NCI-H2107 (cell line): Measurements from ENCODE around the gene UTP25.
"Not testable (repeated sequence)": the region's sequence is repeated elsewhere in the genome, so short reads cannot be mapped to it uniquely, and the experiment has no call there.

Experiments
- DNase-seq: peaks from one replicate; lab custom pipeline; 2025; lab: John Stamatoyannopoulos, UW

UTP25 gene, protein sequence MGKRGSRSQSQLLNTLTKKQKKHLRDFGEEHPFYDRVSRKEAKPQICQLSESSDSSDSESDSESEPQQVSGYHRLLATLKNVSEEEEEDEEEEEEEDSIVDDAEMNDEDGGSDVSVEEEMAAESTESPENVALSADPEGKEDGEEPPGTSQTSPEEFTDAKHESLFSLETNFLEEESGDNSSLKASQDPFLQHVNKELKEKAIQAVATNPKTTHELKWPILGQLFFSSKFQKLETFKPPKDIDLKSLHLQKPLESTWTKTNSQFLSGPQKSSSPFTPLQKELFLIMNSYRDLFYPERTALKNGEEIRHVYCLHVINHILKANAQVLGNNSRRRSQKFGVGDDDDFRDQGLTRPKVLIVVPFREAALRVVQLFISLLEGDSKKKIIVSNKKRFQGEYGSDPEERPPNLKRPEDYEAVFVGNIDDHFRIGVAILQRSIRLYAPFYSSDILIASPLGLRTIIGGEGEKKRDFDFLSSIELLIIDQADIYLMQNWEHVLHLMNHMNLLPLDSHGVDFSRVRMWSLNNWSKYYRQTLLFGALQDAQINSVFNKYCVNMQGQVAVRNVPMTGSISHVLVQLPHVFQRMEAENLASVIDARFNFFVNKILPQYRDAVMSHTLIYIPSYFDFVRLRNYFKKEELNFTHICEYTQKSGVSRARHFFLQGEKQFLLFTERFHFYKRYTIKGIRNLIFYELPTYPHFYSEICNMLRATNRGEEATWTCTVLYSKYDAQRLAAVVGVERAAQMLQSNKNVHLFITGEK

DNA sequence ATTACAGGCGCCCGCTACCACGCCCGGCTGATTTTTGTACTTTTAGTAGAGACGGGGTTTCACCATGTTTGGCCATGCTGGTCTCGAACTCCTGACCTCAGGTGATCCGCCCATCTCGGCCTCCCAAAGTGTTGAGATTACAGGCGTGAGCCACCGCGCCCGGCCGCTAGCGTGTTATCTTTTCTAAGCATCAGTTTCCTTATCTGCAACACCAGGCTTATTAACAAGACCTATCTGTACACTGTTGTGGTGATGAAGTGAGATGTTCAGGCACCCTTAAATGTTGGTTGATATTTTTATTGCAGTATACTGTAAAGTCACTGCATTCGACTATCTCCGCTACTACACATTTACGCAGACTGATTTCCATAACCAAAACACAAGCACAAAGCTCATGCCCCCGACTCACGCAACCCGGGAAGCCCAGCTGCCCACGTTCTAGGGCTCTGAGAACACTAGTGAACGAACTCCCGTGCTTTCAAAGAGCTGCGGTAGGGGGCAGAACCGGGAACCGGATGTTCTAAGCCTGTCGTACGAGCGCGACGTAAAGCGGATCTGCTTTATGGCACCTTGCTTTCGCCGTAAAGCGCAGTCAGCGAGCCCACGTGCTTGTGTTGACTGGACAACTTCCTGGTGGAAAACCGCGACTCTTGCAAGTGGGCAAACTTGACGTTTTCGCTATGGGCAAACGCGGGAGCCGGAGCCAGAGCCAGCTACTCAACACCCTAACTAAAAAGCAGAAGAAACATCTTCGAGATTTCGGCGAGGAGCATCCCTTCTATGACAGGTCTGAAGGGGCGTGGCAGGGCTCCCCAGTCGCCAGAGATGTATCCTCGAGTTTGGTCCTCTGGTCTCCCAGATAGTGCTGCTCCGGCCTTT is at the start of gene UTP25:
TSS of gene UTP25 (plus strand) at position 589 of the 879 bp plus-strand sequence. CDS start at position 681, 92 bp downstream.
- peak; percentile 98 for DNase-seq

DNA sequence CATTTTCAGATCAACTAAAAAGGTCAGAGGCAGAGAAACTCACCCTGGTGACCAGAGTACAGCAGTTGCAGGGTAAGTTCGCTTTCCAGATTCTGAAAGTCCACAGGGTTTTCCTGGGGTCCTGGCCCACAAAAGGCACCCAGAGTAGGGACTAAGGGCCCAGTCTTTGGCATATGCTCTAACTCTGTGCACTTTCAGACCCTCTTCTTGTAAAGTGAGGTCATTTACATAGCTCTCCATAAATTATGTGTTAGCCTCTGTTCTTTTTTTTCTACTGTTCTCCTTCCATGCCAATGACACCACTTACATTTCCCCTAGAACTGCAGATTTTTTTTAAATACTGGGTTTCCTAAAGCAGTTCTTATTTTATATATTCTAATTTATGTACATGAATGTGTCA is 49.7 kb upstream of the UTP25 start:
- DNase-seq = no peak

DNA sequence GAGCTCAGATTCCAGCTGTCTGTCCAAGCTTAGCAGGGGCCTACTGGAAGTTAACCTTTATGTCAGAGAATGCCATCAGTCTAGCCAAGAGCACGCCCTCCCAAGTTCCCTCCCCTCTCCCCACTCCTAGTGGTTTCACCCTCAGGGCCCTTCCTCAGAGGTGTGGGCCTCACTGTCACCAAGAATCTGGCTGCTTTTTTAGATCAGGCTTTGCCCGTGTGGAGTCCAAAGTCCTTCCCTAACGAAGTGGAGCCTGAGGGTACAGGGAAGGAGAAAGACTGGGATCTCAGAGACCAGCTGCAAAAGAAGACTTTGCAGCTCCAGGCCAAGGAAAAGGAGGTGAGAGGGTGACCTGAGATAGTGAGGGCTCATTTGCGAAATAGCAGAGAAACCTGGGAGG is 47.5 kb upstream of the UTP25 start:
- no peak for DNase-seq

DNA sequence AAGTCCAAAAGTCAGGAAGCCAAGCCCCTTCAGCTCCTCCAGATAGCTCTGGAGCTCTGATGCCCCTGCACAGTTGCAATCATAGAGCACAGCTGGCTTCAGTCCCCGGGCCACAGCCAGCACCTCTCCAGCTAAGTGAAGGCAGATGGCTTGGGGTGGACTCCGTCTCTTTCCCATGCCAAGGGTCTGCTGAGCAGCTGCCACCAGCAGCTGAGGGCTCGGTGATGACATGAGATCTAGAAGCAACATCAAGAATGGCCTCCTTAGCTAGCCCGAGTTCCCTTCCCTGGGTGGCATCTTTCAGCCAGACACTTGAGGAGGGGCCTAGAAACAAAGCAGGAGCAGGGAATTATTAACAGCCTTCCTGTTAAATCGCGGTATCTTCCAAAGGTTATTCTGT is 44.4 kb upstream of the UTP25 start:
- DNase-seq = no peak

DNA sequence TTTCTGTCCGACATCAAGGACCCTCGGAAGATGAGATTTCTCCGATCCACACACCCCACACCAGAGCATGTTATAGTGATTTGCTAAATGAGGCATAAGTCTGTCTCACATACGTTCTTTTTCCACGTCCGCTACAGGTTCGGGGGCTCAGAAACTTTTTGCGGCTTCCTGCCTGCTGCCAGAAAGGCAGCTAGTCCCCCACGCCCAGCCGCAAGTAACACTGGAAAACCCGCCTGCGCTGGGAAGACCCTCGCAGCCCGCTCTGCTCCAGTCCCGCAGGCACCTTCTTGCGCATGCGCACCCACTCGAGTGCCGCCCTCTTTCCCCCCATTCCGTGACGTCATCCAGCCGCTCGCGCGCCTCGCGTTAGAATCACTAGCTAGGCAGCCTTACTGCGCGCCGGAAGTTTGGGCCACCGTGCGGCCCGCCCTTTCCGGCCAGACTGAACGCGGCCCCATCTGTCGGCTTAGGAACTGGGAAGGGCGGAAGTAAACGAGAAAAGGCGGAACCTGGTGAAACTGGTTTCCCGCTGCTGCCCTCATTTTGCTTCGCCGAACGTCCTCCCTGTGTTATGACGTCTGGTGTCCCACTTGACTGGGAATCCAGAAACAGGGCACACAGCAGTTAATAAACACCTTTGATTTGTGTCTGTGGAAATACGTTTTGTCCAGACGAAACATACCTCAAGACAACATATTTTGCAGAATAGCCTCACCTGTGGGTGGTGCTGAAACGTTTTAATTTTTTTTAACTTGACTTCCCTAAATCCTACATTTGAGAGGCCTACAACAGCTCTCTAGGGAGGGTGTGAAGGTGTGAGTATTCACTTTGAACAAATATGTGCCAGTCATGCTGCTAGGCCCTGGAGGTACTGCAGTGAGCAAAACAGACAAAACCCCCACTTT is 43.3 kb upstream of the UTP25 start, which contains the start of gene C1orf74:
TSS of gene C1orf74 (minus strand) at position 295 of the 905 bp plus-strand sequence. CDS start 925 bp downstream, outside the sequence.
- DNase-seq = peak; percentile 99

DNA sequence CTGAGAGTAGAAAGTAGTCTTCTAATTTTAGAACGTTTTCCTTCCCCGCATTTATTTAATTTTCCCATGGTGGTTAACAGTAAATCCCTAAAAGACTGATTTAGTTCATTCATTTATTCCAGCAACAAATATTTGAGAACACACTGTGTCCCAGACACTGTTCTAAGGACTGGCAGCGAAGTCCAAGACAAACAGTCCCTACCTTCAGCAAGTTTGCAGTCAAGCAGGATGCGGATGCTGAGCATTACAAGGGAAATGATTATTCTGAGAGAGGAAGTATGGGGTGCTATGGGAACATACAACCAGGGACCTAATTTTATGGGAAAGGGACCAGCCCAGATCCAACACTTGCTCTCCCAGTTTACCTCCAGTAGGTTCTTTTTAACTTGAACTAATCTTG is 42.2 kb upstream of the UTP25 start:
- DNase-seq = no peak

DNA sequence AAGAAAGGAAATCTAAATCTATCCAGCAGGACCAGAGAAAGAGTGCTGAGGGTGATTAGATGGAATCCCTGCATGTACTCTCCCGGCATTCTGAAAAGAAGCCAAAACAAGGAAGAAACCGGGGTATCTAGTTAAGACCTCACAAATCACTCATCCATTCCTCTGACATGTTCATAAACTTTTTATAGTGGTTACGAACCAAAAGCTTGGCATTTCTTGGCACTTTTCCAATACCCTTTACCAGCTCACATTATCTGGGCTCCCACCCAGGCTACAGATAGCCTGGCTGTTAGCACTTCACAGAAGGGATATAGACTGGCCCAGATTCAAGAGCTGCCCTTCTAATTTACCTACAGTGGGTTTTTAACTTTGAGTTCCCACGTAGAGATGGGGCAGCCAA is 41.6 kb upstream of the UTP25 start:
- no peak for DNase-seq

DNA sequence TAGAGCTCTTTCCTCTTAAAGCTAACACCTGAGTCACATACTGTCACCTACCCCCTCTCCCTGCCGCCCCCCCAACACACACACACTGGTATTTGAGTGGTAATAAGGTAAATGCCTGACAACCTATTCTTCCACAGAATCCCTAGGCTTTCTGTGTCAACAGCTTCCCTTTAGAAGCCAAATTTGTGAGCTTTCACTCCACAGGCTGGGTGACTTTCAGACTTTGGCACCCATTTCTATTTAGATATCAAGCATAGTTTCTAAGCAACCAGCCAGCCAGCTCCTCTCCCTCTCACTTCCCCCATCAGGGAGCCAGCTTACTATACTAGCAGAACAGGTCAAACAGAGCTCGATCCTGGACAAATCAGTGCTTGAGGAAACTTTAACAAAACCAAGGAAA is 40.2 kb upstream of the UTP25 start:
- DNase-seq = no peak

DNA sequence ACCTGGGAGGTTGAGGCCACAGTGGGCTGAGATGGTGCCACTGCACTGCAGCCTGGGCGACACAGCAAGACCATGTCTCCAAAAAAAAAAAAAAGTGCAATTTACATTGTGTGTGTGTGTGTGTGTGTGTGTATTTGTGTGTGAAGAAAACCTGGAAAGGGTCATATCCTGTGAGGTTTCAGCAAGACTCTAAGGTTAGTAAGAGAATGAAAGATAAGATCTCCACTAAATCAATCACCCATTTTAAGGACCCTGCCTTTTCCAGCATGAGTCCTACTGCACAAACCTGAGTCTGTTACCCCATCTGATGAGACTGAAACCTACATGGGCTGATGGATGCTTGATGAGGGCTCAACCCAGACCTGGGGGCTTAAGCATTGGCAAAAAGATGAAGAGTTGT is 38.5 kb upstream of the UTP25 start:
- no peak for DNase-seq

DNA sequence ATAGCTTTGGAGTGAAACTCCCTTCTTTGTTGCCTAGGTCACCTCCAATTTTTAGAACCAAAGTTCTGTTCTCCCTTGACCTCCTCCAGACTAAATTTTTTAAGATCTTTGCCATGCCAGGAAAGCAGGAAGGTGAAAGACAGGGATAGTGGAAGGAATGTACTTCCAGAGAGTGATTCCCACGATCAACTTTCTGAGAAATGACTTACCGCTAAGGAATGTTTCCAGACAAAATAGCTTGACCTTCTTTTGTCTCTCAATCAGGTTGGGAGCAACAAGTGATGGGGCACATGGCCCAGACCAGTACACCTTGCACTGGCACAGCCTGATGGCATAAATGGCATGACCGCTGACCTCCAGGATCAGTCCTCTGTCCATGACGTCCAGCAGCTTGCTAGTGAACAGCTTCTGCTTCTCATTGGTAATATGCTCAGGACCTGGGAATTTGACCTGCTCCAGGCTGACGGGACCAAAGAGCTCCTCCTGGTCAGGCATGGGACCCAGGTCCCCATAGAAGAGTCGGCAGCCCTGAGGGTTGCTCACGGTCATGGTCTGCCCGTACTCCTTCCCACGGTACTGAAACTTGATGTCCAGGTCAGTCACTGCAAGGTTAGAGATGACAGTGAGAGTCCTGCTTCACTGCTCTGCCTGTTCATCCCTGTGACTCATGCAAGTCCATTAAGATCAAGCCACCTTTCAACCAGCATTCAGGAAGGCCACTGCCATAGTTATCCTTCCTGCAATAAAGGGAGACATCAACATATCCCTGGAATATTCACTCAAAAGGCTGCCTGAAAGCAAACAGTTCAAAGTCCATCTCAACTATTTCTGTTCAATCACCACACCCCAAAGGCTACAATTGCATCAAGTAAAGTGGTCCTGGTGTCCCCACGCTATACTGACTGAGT is 37.2 kb upstream of the UTP25 start:
- no peak for DNase-seq

DNA sequence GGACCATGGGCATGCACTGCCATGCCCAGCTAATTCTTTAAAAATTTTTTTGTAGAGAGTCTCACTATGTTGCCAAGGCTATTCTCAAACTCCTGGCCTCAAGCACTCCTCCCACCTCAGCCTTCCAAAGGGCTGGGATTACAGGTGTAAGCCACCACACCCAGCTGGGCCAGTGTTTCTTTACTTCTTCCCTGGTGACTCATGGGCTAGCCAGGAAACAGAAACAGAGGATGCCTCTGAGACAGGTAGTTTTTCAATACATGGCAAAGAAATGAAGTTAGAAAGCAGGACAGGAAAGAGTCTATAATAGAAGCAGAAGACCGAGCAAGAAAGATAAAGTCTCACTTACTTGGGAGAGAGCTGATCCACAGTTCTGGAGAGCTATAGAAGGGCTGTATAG is 35.9 kb upstream of the UTP25 start:
- no peak for DNase-seq

DNA sequence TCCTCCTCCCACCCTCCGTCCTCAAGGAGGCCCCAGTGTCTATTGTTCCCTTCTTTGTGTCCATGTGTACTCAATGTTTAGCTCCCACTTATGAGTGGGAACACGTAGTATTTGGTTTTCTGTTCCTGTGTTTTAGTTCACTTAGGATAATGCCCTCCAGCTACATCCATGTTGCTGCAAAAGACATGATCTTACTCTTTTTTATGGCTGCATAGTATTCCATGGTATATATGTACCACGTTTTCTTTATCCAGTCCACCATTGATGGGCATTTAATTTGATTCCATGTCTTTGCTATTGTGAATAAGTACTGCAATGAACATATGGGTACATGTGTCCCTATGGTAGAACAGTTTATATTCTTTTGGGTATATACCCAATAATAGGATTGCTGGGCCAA is 34.1 kb upstream of the UTP25 start:
- not testable (repeated sequence) for DNase-seq

DNA sequence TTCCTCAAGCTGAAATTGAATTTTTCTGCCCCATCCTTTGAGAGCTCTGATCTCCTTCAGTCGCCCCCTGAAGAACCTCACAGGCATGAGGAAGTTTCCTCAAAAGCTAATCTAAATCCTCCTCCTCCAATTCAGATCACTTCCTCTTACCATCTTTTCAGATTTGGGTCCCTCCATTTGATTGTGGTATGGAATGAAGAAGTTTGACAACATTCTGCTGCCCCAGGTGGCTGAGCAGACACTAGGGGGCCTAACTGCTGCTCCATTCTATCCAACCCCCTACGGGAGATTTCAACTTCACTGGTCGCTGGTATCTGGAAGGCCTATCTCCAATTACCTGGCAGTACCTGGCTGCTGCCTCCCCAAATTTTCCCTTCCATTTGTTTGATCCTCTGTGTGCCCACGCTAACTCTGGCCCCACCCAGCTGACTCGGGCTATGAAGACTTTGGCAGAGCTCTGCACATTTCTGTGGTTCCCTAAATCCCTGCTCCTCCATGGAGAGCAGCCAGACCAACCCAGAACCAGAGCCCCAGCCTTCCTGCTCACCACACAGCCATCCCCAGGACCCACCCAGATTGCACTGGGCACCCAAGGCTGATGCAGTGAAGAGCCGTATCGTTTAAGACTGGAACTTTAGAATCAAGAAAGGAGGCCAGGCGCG is 29.7 kb upstream of the UTP25 start:
- DNase-seq = no peak

DNA sequence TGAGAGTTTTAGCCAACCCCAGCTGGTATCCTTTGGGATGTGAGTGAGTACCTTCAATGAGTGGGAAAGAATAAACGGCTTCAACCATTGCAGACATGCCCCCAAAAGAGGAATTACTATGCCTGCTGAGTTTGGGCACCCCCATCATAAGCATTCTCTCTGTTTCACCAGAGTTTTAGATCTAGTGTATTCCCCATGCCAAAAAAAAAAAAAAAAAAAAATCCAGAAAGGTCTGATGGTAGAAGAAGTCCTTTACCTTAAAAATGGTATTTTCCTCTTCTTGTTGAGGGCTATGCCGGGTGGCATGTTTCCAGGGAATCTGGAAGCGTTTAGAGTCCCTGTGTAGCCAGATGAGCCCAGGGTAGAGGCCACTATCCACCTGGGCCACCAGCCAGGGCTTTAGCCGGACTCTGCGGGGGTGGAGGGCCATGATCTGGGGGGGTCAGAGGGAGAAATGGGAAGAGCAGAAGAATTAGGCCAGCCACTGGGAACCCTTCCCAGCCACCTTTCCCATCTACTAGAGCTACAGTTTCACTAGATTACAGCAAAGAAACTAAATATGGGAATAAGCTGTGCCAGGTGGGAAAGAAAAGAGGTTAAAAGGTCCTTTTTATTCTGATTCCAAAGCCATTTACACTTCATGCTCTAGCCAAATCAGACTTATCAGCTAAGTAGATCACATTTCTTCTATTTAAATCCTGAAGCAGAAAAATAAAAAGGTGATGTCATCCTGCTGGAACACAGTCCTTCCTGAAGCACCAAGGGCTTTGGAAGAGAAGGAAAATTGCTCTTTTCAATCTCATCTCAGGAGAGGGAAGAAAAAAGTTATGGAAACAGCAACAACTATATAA is 26.6 kb upstream of the UTP25 start:
- no peak for DNase-seq

DNA sequence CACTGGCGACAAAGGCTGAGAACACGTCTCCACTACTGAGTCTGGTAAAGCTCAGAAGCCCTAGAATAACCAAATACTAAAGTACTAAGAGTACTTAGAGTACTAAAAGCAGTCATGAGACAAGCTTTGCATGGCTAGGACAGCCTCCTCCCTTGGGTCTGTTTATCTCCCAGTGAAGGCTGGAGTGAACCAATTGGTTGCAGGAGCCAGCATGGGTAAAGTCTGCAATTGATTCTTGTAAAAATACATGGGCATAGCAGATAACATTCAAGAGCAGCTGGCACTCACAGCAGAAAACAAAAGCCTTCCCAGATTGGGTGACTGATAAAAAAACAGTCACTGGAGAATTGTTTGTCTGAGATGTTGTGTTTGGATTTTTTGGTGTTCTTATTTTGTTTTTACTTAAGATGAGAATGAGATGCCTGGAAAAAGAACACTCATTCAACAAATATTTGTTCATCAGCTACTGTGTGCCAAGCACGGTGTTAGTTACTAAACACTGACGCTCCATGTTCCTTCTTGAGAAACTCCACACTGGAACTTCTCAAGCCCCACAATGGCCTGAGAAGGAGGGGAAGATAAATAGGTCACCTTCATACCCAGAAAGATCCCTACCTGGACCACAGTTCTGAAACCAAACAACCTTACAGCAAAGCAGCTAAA is 25.5 kb upstream of the UTP25 start:
- DNase-seq = peak; percentile 56

DNA sequence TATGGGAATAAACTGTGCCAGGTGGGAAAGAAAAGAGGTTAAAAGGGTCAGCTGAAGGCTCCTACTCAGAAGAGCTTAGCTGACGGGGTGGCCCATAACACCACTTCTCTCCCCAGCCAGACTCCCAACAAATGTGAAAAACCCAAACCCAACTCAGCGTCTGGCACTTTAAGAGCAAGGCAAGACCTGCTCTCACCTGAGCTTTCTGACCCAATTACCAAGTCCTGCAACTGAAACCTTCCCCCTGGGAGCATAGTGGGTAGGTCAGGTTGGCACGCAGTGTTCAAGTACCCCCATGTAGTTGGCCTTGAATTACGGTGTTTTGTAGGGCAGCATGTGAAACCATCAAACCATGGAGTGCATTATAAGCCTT is 25.0 kb upstream of the UTP25 start:
- DNase-seq = peak; percentile 56

DNA sequence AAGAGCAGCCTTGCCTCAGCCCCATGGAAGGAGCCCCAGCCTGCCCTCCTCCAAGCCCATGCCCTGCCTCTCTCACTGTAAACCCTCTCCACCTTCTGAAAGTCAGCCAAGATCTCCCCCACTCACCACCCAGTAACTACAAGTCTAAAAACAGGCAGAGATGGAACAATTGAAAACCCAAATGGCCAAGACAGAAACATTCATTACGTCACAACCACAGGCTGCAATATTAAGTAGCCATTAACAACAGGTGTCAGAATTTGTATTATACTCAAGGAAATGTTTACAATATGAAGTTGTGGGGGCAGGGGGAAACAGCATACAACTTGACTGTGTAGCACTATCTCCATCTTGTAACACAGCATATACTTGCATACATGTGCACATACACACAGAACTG is 24.2 kb upstream of the UTP25 start:
- no peak for DNase-seq

DNA sequence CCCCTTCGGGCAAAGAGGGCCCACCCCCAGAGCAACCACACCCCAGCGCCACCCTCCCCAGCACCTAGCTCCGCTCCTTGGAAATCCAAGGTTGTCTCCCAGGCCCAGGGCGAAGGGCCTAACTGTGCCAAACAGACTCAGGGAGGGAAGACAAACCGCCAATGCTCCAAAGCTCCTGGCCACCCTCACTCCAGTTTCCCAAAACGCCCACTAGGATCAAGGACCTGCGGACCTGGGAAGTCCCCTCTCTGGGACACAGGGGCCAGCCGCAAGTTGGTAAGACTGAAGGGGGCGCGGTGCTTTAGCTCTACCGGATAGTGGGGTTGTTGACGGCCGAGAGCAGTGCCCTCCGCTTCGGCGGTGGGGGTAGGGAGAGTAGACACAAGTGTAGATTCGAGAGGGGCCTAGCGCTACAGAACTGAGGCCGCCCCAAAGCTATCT is 22.4 kb upstream of the UTP25 start:
- DNase-seq = no peak
